IMR-90 (cell line): ENCODE measurements around the gene PRCP. TPM values are rescaled to one million over a fixed set of nuclear protein-coding genes. Genes with fewer than 3 reads are reported as not detected.
A peak's percentile ranks its signal among the peaks of the same experiment; 100 is the strongest.

ENCODE experiments used
- ATAC-seq: fragments of 200-7000 bp; cut with Tn5 transposase; 2 replicates; pipeline ENCODE4 v1.9.1; 2020; ENCODE audit warnings: low read depth, mild to moderate bottlenecking, moderate library complexity
- BruUV-seq: library from RNA; stranded (reverse); fragments of 400-500 nt; replicated peaks from 2 replicates; lab custom pipeline; 2021; lab: Mats Ljungman, UMichigan
- CTCF ChIA-PET: fragments of 300-600 bp; formaldehyde crosslinking; extraction: SDS; loops from one replicate; lab custom pipeline; 2021; ENCODE audit warnings: antibody characterized with exemption; lab: Yijun Ruan, JAX
- POLR2A ChIA-PET: fragments of 300-600 bp; sonication (Branson Sonifier 250); formaldehyde crosslinking; loops from one replicate; lab custom pipeline; 2022; ENCODE audit warnings: antibody characterized with exemption; ENCODE audit not compliant: unreplicated experiment; lab: Charles Lee
- DNase-seq: peaks from one replicate; pipeline ENCODE4 v3.0.0; 2013
- H2AFZ ChIP-seq: replicated peaks from 2 replicates; pipeline ENCODE3; 2013; ENCODE audit warnings: low read length, mild to moderate bottlenecking; ENCODE audit not compliant: poor library complexity
- H2AK5ac ChIP-seq: 2 replicates; pipeline ENCODE4 v1.6.1; 2013; ENCODE audit warnings: low read depth, low read length, inconsistent platforms
- H2AK9ac ChIP-seq: replicated peaks from 2 replicates; pipeline ENCODE3; 2013; ENCODE audit warnings: mild to moderate bottlenecking, low read depth, low read length, moderate library complexity; ENCODE audit not compliant: poor library complexity
- H2BK120ac ChIP-seq: 2 replicates; pipeline ENCODE4 v1.6.1; 2013; ENCODE audit warnings: low read depth, low read length, inconsistent platforms
- H2BK15ac ChIP-seq: 3 replicates; pipeline ENCODE4 v1.6.1; 2013; ENCODE audit warnings: low read depth, low read length, inconsistent platforms
- H2BK20ac ChIP-seq: 2 replicates; pipeline ENCODE4 v1.6.1; 2013; ENCODE audit warnings: low read depth, mild to moderate bottlenecking, inconsistent platforms, low read length, moderate library complexity
- H2BK5ac ChIP-seq: 2 replicates; pipeline ENCODE4 v1.6.1; 2013; ENCODE audit warnings: mild to moderate bottlenecking, low read depth, low read length, inconsistent platforms; ENCODE audit not compliant: poor library complexity, severe bottlenecking
- H3K14ac ChIP-seq: replicated peaks from 2 replicates; pipeline ENCODE4 v1.6.1; 2013; ENCODE audit warnings: low read depth, low read length, inconsistent platforms
- H3K18ac ChIP-seq: 2 replicates; pipeline ENCODE4 v1.6.1; 2013; ENCODE audit warnings: low read depth, low read length, control low read depth
- H3K23ac ChIP-seq: 2 replicates; pipeline ENCODE4 v1.6.1; 2013; ENCODE audit warnings: low read depth, low read length, inconsistent platforms
- H3K27ac ChIP-seq: 2 replicates; pipeline ENCODE4 v1.5.1; 2013; ENCODE audit warnings: mild to moderate bottlenecking, control low read depth, low read length; ENCODE audit not compliant: insufficient read depth
- H3K27me3 ChIP-seq: 2 replicates; pipeline ENCODE4 v1.6.1; 2013; ENCODE audit warnings: low read length; ENCODE audit not compliant: control insufficient read depth, insufficient read depth
- H3K36me3 ChIP-seq: 2 replicates; pipeline ENCODE4 v1.6.1; 2013; ENCODE audit warnings: low read length, mixed read lengths; ENCODE audit not compliant: control insufficient read depth, insufficient read depth
- H3K4ac ChIP-seq: 2 replicates; pipeline ENCODE4 v1.6.1; 2013; ENCODE audit warnings: low read depth, low read length, inconsistent platforms
- H3K4me1 ChIP-seq: 2 replicates; pipeline ENCODE4 v1.6.1; 2013; ENCODE audit warnings: low read length, mixed read lengths; ENCODE audit not compliant: control insufficient read depth, insufficient read depth
- H3K4me2 ChIP-seq: 2 replicates; pipeline ENCODE4 v1.6.1; 2013; ENCODE audit warnings: low read depth, mild to moderate bottlenecking, control low read depth, low read length, moderate library complexity
- H3K4me3 ChIP-seq: 2 replicates; pipeline ENCODE4 v1.5.1; 2013; ENCODE audit warnings: low read depth, mild to moderate bottlenecking, control low read depth, low read length, moderate library complexity; ENCODE audit not compliant: insufficient read depth
- H3K56ac ChIP-seq: 2 replicates; pipeline ENCODE4 v1.6.1; 2013; ENCODE audit warnings: low read length, inconsistent platforms; ENCODE audit not compliant: insufficient read depth; ENCODE audit errors: extremely low read depth
- H3K79me1 ChIP-seq, 2 experiments: 2 replicates each; pipeline ENCODE4 v1.6.1; 2013; ENCODE audit warnings: low read length in 2 of 2, inconsistent platforms in 1 of 2, low read depth in 1 of 2
- H3K9ac ChIP-seq: 2 replicates; pipeline ENCODE4 v1.6.1; 2013; ENCODE audit warnings: low read depth, low read length, control low read depth
- H3K9me1 ChIP-seq: 2 replicates; pipeline ENCODE4 v1.6.1; 2013; ENCODE audit warnings: low read length, inconsistent platforms; ENCODE audit not compliant: insufficient read depth
- H3K9me3 ChIP-seq: 2 replicates; pipeline ENCODE4 v1.6.1; 2013; ENCODE audit warnings: low read length; ENCODE audit not compliant: control insufficient read depth, insufficient read depth
- H4K20me1 ChIP-seq: 2 replicates; pipeline ENCODE4 v1.6.1; 2013; ENCODE audit warnings: low read length, inconsistent platforms; ENCODE audit not compliant: insufficient read depth
- H4K5ac ChIP-seq: 2 replicates; pipeline ENCODE4 v1.6.1; 2013; ENCODE audit warnings: mild to moderate bottlenecking, low read depth, low read length, control low read depth
- H4K8ac ChIP-seq, 2 experiments: 2 replicates each; pipeline ENCODE4 v1.6.1; 2013; ENCODE audit warnings: low read depth in 2 of 2, low read length in 2 of 2, control low read depth in 1 of 2, inconsistent platforms in 1 of 2
- H4K91ac ChIP-seq: 2 replicates; pipeline ENCODE4 v1.6.1; 2013; ENCODE audit warnings: low read depth, low read length, inconsistent platforms; ENCODE audit not compliant: insufficient read depth
- CEBPB ChIP-seq: IDR thresholded peaks from 2 replicates; pipeline ENCODE4 v1.6.1; 2012; ENCODE audit warnings: low read depth, low read length, improper control_type of control experiment
- CHD1 ChIP-seq: IDR thresholded peaks from 2 replicates; pipeline ENCODE4 v1.6.1; 2012; ENCODE audit warnings: low read depth, low read length, improper control_type of control experiment
- ELK1 ChIP-seq: fragments of 150-350 bp; IDR thresholded peaks from 2 replicates; pipeline ENCODE4 v1.6.1; 2016; ENCODE audit warnings: low read depth, mild to moderate bottlenecking, low read length, moderate library complexity, borderline replicate concordance
- FOS ChIP-seq: fragments of 150-350 bp; IDR thresholded peaks from 2 replicates; pipeline ENCODE4 v1.6.1; 2016; ENCODE audit warnings: low read depth, low read length
- WGBS, 2 experiments: methylation state at CpG; one replicate each; pipeline versions ENCODE4 v1.1.5 to v1.1.7; 2013; ENCODE audit warnings: missing lambda C conversion rate in 2 of 2; ENCODE audit not compliant: insufficient read length in 1 of 2; ENCODE audit errors: extremely low coverage in 2 of 2; 5-methylcytosine and 5-hydroxymethylcytosine counted together
- dilution Hi-C: fragments of 300-500 bp; cut with HindIII; formaldehyde crosslinking; loops from one replicate; pipeline ENCODE4 v1.14.3; 2018; ENCODE audit warnings: low sequenced_read_pairs; ENCODE audit not compliant: unreplicated experiment
- in situ Hi-C: fragments of 300-500 bp; cut with MboI; formaldehyde crosslinking; loops from 3 replicates; pipeline ENCODE4 v1.14.3; 2019; ENCODE audit warnings: low sequenced_read_pairs, inconsistent platforms, mixed read lengths
- intact Hi-C: fragments of 100-400 bp; cut with micrococcal nuclease; formaldehyde crosslinking; loops from 2 replicates; pipeline ENCODE4 v1.10.0; 2022
- polyA plus RNA-seq, 3 experiments: library from polyadenylated mRNA; depleted of rRNA; stranded (reverse); fragments of >200 nt; gene quantifications; 2 replicates each; pipeline ENCODE4 v1.2.3, GENCODE V29; 2012; ENCODE audit warnings: low replicate concordance in 1 of 3
- total RNA-seq: library from RNA; depleted of rRNA; stranded (reverse); fragments of >200 nt; gene quantifications from 2 replicates; pipeline ENCODE4 v1.2.3, GENCODE V29; 2012

The PRCP gene
- total and polyA plus RNA-seq, 2 of the 4 experiments (the other 2 are of a cell fraction), result 31.7 to 64.9 TPM

GRCh38 chr11:82782825-82783374 lies 117.3 kb downstream of the PRCP start:
- Histone ChIP-seq H3K18ac (no peak overlapping the region), H4K5ac (no peak overlapping the region), H3K9me1 (no peaks in the 10 kb centered on the region), H2BK5ac (no peak overlapping the region), H3K4me3 (no peak overlapping the region), H2AK9ac (no peak overlapping the region), H2AFZ (no peak overlapping the region), H3K23ac (no peak overlapping the region), H4K91ac (no peak overlapping the region), H2AK5ac (no peak overlapping the region), H3K56ac (no peak overlapping the region), H3K79me1 (no peaks in the 10 kb centered on the region), H2BK120ac (no peak overlapping the region), H3K27me3 (no peaks in the 10 kb centered on the region), H3K4me2 (no peak overlapping the region), H3K9ac (no peak overlapping the region), H3K14ac (no peak overlapping the region), H3K36me3 (no peaks in the 10 kb centered on the region), H3K27ac (no peak overlapping the region), H4K8ac (no peak overlapping the region), H2BK20ac (no peak overlapping the region), H2BK15ac (no peak overlapping the region), H4K20me1 (no peaks in the 10 kb centered on the region), H3K4me1 (no peaks in the 10 kb centered on the region), H3K9me3 (no peaks in the 10 kb centered on the region), H3K4ac (no peak overlapping the region)
- no peak for DNase-seq
- no TSS peak for BruUV-seq
- intact Hi-C loops (no loop called here), dilution Hi-C loops (no loop called here), in situ Hi-C loops (no loop called here)
- ATAC-seq, result no peak
- ChIA-PET CTCF (no interaction called here), POLR2A (no interaction called here)
- no CpG with 5 or more reads among the region's 1 CpG for WGBS, 2 experiments
- peak; percentile 47 for TF ChIP-seq CEBPB
- no peak for TF ChIP-seq ELK1
- TF ChIP-seq CHD1, result no peak
- TF ChIP-seq FOS, result no peak
